GM18951 (cell line): ENCODE measurements around the gene FMNL2.

Experiments
- POLR2A ChIP-seq: IDR thresholded peaks from 4 replicates; pipeline ENCODE4 v1.6.1; 2011; ENCODE audit warnings: mild to moderate bottlenecking; ENCODE audit not compliant: insufficient read length, insufficient read depth; ENCODE audit errors: extremely low read depth
- in situ Hi-C: fragments of 300-500 bp; cut with MboI; formaldehyde crosslinking; loops from one replicate; pipeline ENCODE4 v1.12.0; 2022; ENCODE audit warnings: low sequenced_read_pairs, mixed read lengths, inconsistent platforms; ENCODE audit not compliant: unreplicated experiment

Gene FMNL2

DNA sequence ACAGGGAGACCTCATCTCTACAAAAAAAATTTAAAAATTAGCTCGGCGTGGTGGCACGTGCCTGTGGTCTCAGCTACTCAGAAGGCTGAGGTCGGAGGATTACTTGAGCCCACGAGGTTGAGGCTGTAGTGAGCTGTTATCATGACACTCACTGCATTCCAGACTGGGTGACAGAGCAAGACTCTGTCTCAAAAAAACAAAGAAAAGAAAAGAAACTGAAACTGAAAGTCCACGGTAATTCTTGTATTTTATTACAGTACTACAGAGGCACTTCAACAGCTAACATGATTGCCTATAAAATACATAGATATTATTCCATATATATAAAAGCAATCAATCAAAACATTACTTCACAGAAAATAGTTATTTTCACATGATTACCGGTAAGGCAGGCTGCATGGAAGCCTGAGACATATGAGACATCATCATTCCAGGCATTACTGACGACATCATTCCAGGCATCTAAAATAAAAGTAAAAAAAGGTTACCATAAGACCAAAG is 359.2 kb downstream of the FMNL2 start:
- in situ Hi-C loops, result no loop called here
- TF ChIP-seq POLR2A, result no peak

DNA sequence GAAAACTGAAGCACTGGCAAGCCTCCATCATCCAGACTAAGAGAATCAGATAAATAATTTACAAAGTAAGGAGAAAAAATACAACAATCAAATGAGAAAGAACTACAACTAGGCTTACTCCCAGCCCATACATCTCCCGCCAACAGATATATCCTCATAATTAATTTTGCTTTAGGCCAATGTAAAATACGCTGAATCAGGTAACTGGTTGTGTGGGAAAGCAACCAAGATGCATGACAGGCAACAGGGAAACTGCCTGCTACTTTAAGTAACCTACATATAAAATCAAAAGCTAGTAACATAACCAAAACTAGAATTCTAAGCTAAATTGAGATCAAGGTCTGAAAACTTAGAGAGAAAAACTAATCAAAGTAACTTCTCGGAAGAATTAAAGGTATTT is 360.8 kb downstream of the FMNL2 start:
- in situ Hi-C loops, result no loop called here
- TF ChIP-seq POLR2A, result no peak

DNA sequence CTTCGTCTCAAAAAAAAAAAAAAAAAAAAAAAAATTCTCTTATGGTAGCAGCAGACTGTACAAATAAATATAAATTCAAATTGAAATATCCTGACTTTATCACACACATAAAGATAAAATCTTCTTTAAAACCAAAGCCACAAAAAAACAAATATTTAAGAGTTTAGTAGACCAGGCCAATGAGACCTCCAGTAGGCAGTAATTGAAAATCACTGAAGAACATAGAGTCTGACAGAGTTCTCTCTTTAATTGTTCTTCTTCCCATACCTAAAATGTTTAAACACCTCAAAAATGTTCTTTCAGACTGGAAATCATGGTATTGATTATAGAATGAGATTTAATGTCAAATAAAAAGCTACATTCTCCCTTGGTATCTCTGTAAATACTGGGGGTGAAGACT is 361.5 kb downstream of the FMNL2 start:
- in situ Hi-C loops, result no loop called here
- TF ChIP-seq POLR2A, result no peak
